Activated CD4-positive, alpha-beta T cell treated with anti-CD3 and anti-CD28 coated beads, Interleukin-2, amount 50 U/mL, for 4 hours (primary cell): ENCODE measurements around the gene SELENOI.
"Not testable (repeated sequence)": the region's sequence is repeated elsewhere in the genome, so short reads cannot be mapped to it uniquely, and the experiment has no call there.

ENCODE experiments used
- DNase-seq, 2 experiments: peaks; one replicate each; pipeline ENCODE4 v3.0.0-alpha.2; 2020

The SELENOI gene

GRCh38 chr2:26327291-26328272, 18.4 kb upstream of the SELENOI start:
- DNase-seq: no peak

GRCh38 chr2:26329083-26329482, 16.9 kb upstream of the SELENOI start:
- DNase-seq: not testable (repeated sequence)

DNA sequence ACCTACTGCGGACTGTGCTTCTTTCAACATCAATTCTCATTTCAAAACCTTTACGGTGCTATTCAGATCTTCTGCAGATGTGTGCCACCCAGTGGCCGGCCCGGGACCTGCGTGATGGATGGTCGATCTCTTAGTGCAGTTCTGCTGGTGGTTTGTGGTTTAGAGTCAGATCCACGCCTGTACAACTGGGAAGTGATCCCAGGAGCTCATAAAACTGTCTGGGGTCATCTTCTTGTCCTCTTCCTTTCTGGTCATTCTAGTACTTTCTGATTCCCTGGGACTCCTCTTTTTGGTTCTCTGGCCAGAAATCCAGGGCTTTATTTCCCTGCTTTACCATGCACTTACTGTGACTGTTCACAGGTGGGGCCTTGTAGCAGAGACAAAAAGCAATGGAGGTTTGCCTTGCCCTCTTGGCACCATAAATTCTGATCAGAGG, 15.8 kb upstream of the SELENOI start:
- DNase-seq: peak; percentile 82 to 84

GRCh38 chr2:26330604-26331003, 15.3 kb upstream of the SELENOI start:
- no peak for DNase-seq

GRCh38 chr2:26331321-26331720, 14.6 kb upstream of the SELENOI start:
- not testable (repeated sequence) for DNase-seq

DNA sequence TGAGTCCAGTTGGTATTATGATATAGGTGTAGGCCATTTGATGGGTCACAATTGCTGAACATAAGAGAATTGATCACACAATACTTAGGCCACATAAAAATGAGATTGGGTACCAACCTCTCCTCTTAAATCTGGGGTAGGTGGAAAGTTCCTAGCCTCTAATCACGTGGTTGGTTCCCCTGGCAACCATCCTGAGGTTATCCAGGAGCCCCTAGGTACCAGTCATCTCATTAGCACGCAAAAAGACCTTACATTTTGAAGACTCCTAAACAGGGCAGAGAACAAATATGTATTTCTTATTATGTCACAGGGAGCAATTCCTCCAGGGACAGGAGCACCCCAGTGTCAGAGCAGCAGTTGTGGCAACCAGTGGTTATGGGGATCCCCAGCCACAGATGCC, 12.7 kb upstream of the SELENOI start:
- DNase-seq: no peak

GRCh38 chr2:26335231-26335630, 10.7 kb upstream of the SELENOI start:
- no peak for DNase-seq

DNA sequence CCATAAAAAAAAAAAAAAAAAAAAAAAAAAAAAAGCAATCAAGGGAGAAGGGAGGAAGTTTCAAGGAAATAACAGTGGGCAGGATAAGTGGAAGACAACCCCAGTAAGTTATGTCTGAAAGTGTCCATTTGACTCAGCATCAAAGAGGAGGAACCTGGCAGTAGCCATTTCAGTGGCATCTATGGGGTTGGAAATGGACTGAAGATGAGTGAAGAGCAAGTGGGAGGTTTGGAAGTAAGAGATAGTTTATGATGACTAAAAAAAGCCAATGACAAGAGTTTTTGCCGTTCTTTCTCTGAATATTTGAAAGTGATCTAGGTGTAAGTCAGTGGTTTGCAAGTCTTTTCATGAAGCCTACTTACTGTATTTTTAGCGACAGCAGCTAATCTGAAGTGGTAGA, 9.2 kb upstream of the SELENOI start:
- no peak for DNase-seq

DNA sequence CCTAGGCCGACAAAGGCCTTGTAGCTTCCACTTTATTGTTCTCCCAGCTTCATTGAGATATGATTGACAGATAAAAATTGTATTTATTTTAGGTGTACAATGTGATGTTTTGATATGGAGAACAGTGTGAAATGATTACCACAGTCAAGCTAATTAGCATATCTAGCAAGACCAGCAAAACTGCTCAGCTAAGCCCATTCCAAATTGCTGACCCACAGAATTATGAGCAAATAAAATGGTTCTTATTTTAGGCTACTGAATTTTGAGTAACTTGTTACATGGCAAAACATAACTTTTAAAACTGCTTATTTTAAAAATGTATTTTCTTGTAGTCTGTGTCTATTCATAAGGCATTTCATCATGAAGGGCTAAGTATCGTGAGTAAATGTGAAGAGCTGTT, 8.6 kb upstream of the SELENOI start:
- DNase-seq: no peak

GRCh38 chr2:26340831-26341230, 5.1 kb upstream of the SELENOI start:
- no peak for DNase-seq

- DNase-seq: peak; percentile 38 to 50
Measured at GRCh38 chr2:26344581-26345282, 1.2 kb upstream of the SELENOI start.

- DNase-seq: no peak
Measured at GRCh38 chr2:26345283-26345544, 729 bp upstream of the SELENOI start.

DNA sequence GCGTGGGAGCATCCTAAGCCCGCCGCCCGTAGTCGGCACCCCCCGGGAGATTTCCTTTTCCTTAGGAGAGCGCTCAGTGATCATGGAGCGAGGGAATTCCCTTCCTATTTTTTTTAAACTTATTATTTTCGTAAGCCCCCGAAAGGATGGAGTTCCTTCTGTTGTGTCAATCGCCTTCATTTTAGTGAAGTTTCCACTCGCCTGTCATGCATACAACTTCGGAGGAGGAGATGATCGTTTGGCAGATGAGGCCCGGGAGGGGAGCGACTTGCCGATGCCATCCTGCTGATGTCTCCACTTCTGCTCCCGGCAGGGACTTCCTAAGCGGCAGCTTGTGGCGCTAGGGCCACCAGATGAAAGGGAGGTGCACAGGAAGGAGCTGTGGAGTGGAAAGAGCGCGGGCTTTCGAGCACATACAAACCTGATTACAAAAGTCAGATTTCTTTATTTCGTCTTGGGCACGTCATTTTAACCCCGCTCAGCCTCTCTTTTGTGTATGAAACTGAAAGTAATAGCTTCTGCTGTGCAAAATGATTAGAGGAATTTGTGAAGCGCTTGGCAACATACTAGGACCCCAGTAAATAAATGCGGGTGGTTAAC, 611 bp downstream of the SELENOI start, which contains the start of gene ADGRF3:
Gene ADGRF3, minus strand, starts transcription at position 336 of the 600 bp plus-strand sequence. CDS start 555 bp downstream, outside the sequence.
- DNase-seq: peak; percentile 42 to 45

GRCh38 chr2:26347286-26347865, 1.4 kb downstream of the SELENOI start:
- no peak for DNase-seq

DNA sequence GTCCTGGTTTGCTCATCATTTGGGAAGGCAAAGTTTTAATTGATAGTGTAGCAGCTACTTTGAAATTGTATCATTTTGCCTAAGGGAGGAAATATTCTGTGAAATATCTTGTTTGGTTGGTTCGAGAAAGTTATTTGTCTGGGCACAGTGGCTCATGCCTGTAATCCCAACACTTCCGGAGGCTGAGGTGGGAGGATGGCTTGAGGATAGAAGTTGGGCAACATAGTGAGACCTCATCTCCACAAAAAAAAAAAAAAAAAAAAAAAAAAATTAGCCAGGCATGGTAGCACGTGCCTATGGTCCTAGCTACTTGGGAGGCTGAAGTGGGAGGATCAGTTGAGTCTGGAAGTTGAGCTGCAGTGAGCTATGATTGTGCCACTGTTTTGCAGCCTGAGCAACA, 3.7 kb downstream of the SELENOI start:
- DNase-seq: no peak

DNA sequence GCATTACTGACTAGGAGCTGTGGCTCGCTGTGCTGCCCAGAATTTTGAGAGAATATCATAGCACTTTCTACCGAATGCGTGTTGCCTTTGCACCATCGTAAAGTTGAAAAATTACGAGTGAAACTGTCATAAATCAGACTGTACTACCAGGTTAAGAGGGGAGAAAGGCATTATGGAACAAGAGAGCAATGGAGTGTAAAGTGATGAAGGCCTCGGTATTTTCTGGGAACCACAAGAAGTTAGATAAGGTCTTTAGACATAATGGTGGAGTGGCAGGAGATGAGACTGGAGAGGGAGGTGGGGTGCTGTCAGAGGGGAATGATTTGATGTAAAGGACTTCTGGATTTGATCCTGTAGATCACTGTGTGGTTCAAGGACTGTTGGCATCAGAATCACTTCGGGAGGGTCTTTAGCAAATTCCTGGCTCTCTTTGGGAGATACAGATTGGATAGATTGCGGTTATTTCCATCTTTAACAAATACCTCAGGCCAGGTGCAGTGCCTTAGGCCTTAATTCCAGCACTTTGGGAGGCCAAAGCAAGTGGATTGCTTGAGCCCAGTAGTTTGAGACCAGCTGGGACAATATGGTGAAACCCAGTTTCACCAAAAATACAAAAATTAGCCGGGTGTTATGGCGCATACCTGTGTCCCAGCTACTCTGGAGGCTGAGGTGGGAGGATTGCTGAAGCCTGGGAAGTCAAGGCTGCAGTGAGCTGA, 5.6 kb downstream of the SELENOI start:
- no peak for DNase-seq

DNA sequence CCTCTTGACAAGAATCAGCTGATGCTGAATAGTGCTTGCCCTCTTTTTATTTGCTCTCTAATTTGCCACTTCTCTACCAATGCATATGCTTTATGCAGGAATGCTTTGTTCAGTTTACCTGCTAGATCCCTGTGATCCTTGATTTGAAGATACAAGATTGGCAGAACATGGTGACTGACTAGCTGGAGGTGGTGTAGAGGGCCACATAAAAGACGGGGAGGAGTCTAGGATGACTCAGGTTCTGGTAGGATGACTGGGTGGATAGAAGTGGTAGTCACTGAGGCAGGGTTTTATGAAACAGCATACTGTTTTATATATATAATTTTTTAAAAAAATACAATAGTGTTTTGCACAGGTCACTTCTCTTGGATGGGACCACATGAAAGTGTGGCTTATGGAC, 6.9 kb downstream of the SELENOI start:
- peak; percentile 6 to 17 for DNase-seq

- DNase-seq: not testable (repeated sequence)
Measured at GRCh38 chr2:26354469-26354868, 8.5 kb downstream of the SELENOI start.

- DNase-seq: no peak
Measured at GRCh38 chr2:26355038-26355995, 9.4 kb downstream of the SELENOI start.

DNA sequence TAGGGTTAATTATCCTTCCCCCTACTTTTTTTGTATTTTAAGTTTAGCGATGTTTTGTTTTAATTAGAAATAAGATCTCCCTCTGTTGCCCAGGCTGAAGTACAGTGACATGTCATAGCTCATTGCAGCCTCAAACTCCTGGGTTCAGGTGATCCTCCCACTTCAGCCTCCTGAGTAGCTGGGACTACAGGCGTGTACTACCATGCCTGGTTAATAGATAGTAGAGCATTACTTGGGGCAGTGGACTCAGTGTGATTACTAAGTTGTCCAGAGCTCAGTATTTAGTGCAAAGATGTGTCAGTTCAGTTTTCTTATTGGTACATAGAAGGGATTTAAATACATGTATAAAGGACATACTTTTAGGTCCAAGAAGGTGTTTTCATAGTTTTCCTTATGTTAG, 10.2 kb downstream of the SELENOI start:
- DNase-seq: no peak

DNA sequence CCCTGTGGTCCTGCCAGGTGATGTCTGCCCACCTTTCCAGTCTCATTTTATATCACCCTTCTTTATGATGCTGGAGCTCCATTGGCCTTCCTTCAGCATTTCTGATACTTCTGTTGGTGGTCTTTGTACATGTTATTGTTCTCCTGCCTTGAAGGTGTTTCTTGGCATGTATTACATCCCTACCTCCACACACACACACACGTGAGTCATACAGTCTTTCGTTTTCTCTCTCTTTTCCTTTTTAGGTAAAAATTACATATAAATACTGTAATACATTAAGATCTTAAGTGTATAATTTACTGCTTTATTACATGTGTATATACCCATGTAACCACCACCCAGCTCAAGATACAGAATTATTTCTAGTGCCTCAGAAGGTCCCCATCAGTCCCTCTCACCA, 10.8 kb downstream of the SELENOI start:
- DNase-seq: no peak
